Left ventricle myocardium inferior (tissue), 1 donor: Measurements from ENCODE around the gene RAB11FIP4. TPM values are rescaled to one million over a fixed set of nuclear protein-coding genes. Genes with fewer than 3 reads are reported as not detected.

Experiments
- DNase-seq: peaks from one replicate; pipeline ENCODE4 v3.0.0-alpha.2; 2020
- H3K27ac ChIP-seq: fragments of 200-600 bp; replicated peaks from 2 replicates; pipeline ENCODE4 v1.8.0; 2021
- H3K27me3 ChIP-seq: fragments of 200-600 bp; 2 replicates; pipeline ENCODE4 v1.8.0; 2021; ENCODE audit warnings: low read depth
- H3K36me3 ChIP-seq: fragments of 200-600 bp; 2 replicates; pipeline ENCODE4 v1.8.0; 2021
- H3K4me1 ChIP-seq: fragments of 200-600 bp; 2 replicates; pipeline ENCODE4 v1.8.0; 2021
- H3K4me3 ChIP-seq: fragments of 200-600 bp; 2 replicates; pipeline ENCODE4 v1.8.0; 2021; ENCODE audit warnings: mild to moderate bottlenecking, moderate library complexity
- H3K9me3 ChIP-seq: fragments of 200-600 bp; replicated peaks from 2 replicates; pipeline ENCODE4 v1.8.0; 2021
- CTCF ChIP-seq: fragments of 200-600 bp; IDR thresholded peaks from 2 replicates; pipeline ENCODE4 v1.8.0; 2021; ENCODE audit warnings: antibody characterized with exemption, mild to moderate bottlenecking, borderline replicate concordance
- intact Hi-C: fragments of 100-400 bp; cut with micrococcal nuclease; formaldehyde crosslinking; loops from one replicate; pipeline ENCODE4 v1.11.0; 2022
- total RNA-seq: library from RNA; stranded (reverse); fragmentation: NEBNext Ultra II Directional; extraction: Animal tissue kit (Norgen Biotek cat#: 25700); gene quantifications from one replicate; pipeline ENCODE4 v1.2.1, GENCODE V29; 2021
- donor health status: DM: no; HTN: yes; CAD: no; lungs with severe emphysema.

RAB11FIP4 gene
- total RNA-seq, 1 donor from 2014 or later, result 8.3 TPM

- H3K4me3 ChIP-seq, result peak overlapping the region; percentile 10
- H3K36me3 ChIP-seq, result no peaks in the 10 kb centered on the region
- TF ChIP-seq CTCF, result no peak
- peak overlapping the region; percentile 81 for H3K27ac ChIP-seq
- intact Hi-C loops, result no loop called here
- H3K4me1 ChIP-seq, result peaks cover 80% of the 10 kb centered on the region
- no peaks in the 10 kb centered on the region for H3K9me3 ChIP-seq
- DNase-seq, result peak; percentile 88
- no peaks in the 10 kb centered on the region for H3K27me3 ChIP-seq
Measured at GRCh38 chr17:31570951-31571892, 179.7 kb downstream of the RAB11FIP4 start.

GRCh38 chr17:31572341-31572740 lies 180.9 kb downstream of the RAB11FIP4 start:
- Histone ChIP-seq H3K4me1 (peaks cover 69% of the 10 kb centered on the region), H3K27me3 (no peaks in the 10 kb centered on the region), H3K27ac (peak overlapping the region; percentile 81), H3K9me3 (no peaks in the 10 kb centered on the region), H3K36me3 (no peaks in the 10 kb centered on the region), H3K4me3 (no peak overlapping the region)
- TF ChIP-seq CTCF, result no peak
- intact Hi-C loops, result no loop called here
- no peak for DNase-seq

- Histone ChIP-seq H3K4me1 (peaks cover 62% of the 10 kb centered on the region), H3K4me3 (no peak overlapping the region), H3K27ac (peak overlapping the region; percentile 81), H3K9me3 (no peaks in the 10 kb centered on the region), H3K27me3 (no peaks in the 10 kb centered on the region), H3K36me3 (no peaks in the 10 kb centered on the region)
- no peak for TF ChIP-seq CTCF
- intact Hi-C loops, result no loop called here
- DNase-seq, result no peak
Measured at GRCh38 chr17:31573047-31573446, 181.6 kb downstream of the RAB11FIP4 start.

GRCh38 chr17:31573861-31574260 lies 182.4 kb downstream of the RAB11FIP4 start:
- no peak for DNase-seq
- no peaks in the 10 kb centered on the region for H3K9me3 ChIP-seq
- TF ChIP-seq CTCF, result no peak
- H3K27me3 ChIP-seq, result no peaks in the 10 kb centered on the region
- no peak overlapping the region for H3K27ac ChIP-seq
- H3K4me1 ChIP-seq, result peaks cover 54% of the 10 kb centered on the region
- H3K36me3 ChIP-seq, result no peaks in the 10 kb centered on the region
- no peak overlapping the region for H3K4me3 ChIP-seq
- intact Hi-C loops, result no loop called here

GRCh38 chr17:31574458-31574857 lies 183.0 kb downstream of the RAB11FIP4 start:
- H3K27me3 ChIP-seq, result no peaks in the 10 kb centered on the region
- no peaks in the 10 kb centered on the region for H3K9me3 ChIP-seq
- no peak for DNase-seq
- intact Hi-C loops, result no loop called here
- TF ChIP-seq CTCF, result no peak
- H3K4me3 ChIP-seq, result no peak overlapping the region
- H3K4me1 ChIP-seq, result peaks cover 49% of the 10 kb centered on the region
- H3K36me3 ChIP-seq, result no peaks in the 10 kb centered on the region
- H3K27ac ChIP-seq, result no peak overlapping the region
